Measurements from ENCODE around the gene LRMDA.

Gene LRMDA

GRCh38 chr10:75694269-75694668 is 262.8 kb downstream of the LRMDA start:
- Mint-ChIP-seq H3K27me3 (ENCODE audit: low read depth, poor library complexity) (peaks cover 6% of the 10 kb centered on the region), H3K9me3 (peaks cover 24% of the 10 kb centered on the region), H3K4me3 (no peak overlapping the region), H3K36me3 (ENCODE audit: low read depth) (peaks cover 18% of the 10 kb centered on the region), H3K27ac (no peak overlapping the region), H3K4me1 (peaks cover 23% of the 10 kb centered on the region)
- TF ChIP-seq CTCF (IDR thresholded peaks at IDR 0.05), result no peak
- DNase-seq, result no peak

- H3K27ac Mint-ChIP-seq, result no peak overlapping the region
- peaks cover 9% of the 10 kb centered on the region for H3K27me3 Mint-ChIP-seq (ENCODE audit: low read depth, poor library complexity)
- peaks cover 23% of the 10 kb centered on the region for H3K36me3 Mint-ChIP-seq (ENCODE audit: low read depth)
- no peak overlapping the region for H3K4me3 Mint-ChIP-seq
- peaks cover 29% of the 10 kb centered on the region for H3K9me3 Mint-ChIP-seq
- no peak for DNase-seq
- no peak for TF ChIP-seq CTCF (IDR thresholded peaks at IDR 0.05)
- H3K4me1 Mint-ChIP-seq, result peaks cover 23% of the 10 kb centered on the region
These were observed 263.4 kb downstream of the LRMDA start for GRCh38 chr10:75694790-75695189.

GRCh38 chr10:75695994-75696393 is 264.6 kb downstream of the LRMDA start:
- peaks cover 34% of the 10 kb centered on the region for H3K9me3 Mint-ChIP-seq
- H3K36me3 Mint-ChIP-seq (ENCODE audit: low read depth), result peaks cover 24% of the 10 kb centered on the region
- H3K4me1 Mint-ChIP-seq, result peaks cover 23% of the 10 kb centered on the region
- H3K27ac Mint-ChIP-seq, result no peak overlapping the region
- peaks cover 14% of the 10 kb centered on the region for H3K27me3 Mint-ChIP-seq (ENCODE audit: low read depth, poor library complexity)
- TF ChIP-seq CTCF (IDR thresholded peaks at IDR 0.05), result no peak
- no peak overlapping the region for H3K4me3 Mint-ChIP-seq
- DNase-seq, result no peak

- TF ChIP-seq CTCF (IDR thresholded peaks at IDR 0.05), result no peak
- H3K27ac Mint-ChIP-seq, result no peak overlapping the region
- H3K4me3 Mint-ChIP-seq, result no peak overlapping the region
- H3K36me3 Mint-ChIP-seq (ENCODE audit: low read depth), result peaks cover 24% of the 10 kb centered on the region
- H3K4me1 Mint-ChIP-seq, result peaks cover 27% of the 10 kb centered on the region
- DNase-seq, result no peak
- H3K27me3 Mint-ChIP-seq (ENCODE audit: low read depth, poor library complexity), result peaks cover 14% of the 10 kb centered on the region
- H3K9me3 Mint-ChIP-seq, result peaks cover 34% of the 10 kb centered on the region
These were observed 265.1 kb downstream of the LRMDA start for GRCh38 chr10:75696536-75696935.

GRCh38 chr10:75703191-75703854 is 271.9 kb downstream of the LRMDA start:
- H3K36me3 Mint-ChIP-seq (ENCODE audit: low read depth), result peaks cover 6% of the 10 kb centered on the region
- TF ChIP-seq CTCF (IDR thresholded peaks at IDR 0.05), result no peak
- H3K4me1 Mint-ChIP-seq, result peaks cover 64% of the 10 kb centered on the region
- H3K9me3 Mint-ChIP-seq, result peaks cover 10% of the 10 kb centered on the region
- no peak for DNase-seq
- H3K27me3 Mint-ChIP-seq (ENCODE audit: low read depth, poor library complexity), result peaks cover 13% of the 10 kb centered on the region
- peak overlapping the region; percentile 39 for H3K4me3 Mint-ChIP-seq
- peak overlapping the region; percentile 78 for H3K27ac Mint-ChIP-seq

- DNase-seq, result no peak
- Mint-ChIP-seq H3K9me3 (peaks cover 2% of the 10 kb centered on the region), H3K4me1 (peaks cover 85% of the 10 kb centered on the region), H3K36me3 (ENCODE audit: low read depth) (no peaks in the 10 kb centered on the region), H3K4me3 (no peak overlapping the region), H3K27me3 (ENCODE audit: low read depth, poor library complexity) (peaks cover 7% of the 10 kb centered on the region), H3K27ac (no peak overlapping the region)
- no peak for TF ChIP-seq CTCF (IDR thresholded peaks at IDR 0.05)
These were observed 274.0 kb downstream of the LRMDA start for GRCh38 chr10:75705426-75705825.

Data from nephron progenitor cell (in vitro differentiated cells).